Chondrocyte (in vitro differentiated cells): ENCODE results near the gene POU5F1. TPM values are rescaled to one million over a fixed set of nuclear protein-coding genes. Genes with fewer than 3 reads are reported as not detected.

ENCODE experiments used
- DNase-seq: peaks from one replicate; pipeline ENCODE4 v3.0.0; 2021; ENCODE audit warnings: mixed read lengths, low spot score
- H3K27ac Mint-ChIP-seq: one replicate; pipeline ENCODE4 v1.8.0; 2021; ENCODE audit warnings: mild to moderate bottlenecking, moderate library complexity, mixed read lengths; ENCODE audit not compliant: unreplicated experiment
- H3K27me3 Mint-ChIP-seq: 2 replicates; pipeline ENCODE4 v1.8.0; 2021; ENCODE audit warnings: low read depth, mixed read lengths
- H3K36me3 Mint-ChIP-seq: 2 replicates; pipeline ENCODE4 v1.8.0; 2021; ENCODE audit warnings: low read depth, mixed read lengths
- H3K4me1 Mint-ChIP-seq: 2 replicates; pipeline ENCODE4 v1.8.0; 2021; ENCODE audit warnings: low read depth, mild to moderate bottlenecking, mixed read lengths
- H3K4me3 Mint-ChIP-seq: one replicate; pipeline ENCODE4 v1.8.0; 2021; ENCODE audit warnings: mild to moderate bottlenecking, moderate library complexity, mixed read lengths; ENCODE audit not compliant: unreplicated experiment
- H3K9me3 Mint-ChIP-seq: 2 replicates; pipeline ENCODE4 v1.8.0; 2021; ENCODE audit warnings: low read depth, mixed read lengths
- total RNA-seq: library from RNA; stranded (reverse); gene quantifications from 3 replicates; pipeline ENCODE4 v1.2.1, GENCODE V29; 2021
- TF ChIP-seq, protein P1 (sequence below): fragments of 200-600 bp; sonication (generic); IDR thresholded peaks from 2 replicates; pipeline ENCODE4 v1.5.0; 2021; ENCODE audit warnings: antibody characterized with exemption, mild to moderate bottlenecking, moderate library complexity

The POU5F1 gene
- total RNA-seq, 1 donor from 2014 or later, result 1.2 TPM

DNA sequence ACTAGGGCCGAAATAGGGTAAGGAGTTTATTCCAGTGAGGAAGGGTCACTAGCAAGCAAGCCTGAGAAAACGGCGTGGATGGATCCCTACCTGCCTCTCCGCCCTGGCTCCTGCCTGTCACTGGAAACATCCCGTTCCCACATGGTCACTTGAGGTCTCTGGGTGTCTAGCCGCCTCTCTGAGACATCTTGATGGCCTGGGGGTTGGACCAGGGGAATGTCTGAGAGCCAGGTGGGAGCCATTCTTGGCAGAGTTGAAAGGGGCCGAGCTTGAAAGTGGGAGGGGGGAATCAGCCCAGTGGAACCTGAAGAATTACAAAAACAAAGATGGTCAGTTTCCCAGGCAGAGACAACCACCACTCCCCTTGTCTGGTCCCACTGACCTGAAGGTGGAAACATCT, 13.8 kb downstream of the POU5F1 start:
- DNase-seq, result no peak

DNA sequence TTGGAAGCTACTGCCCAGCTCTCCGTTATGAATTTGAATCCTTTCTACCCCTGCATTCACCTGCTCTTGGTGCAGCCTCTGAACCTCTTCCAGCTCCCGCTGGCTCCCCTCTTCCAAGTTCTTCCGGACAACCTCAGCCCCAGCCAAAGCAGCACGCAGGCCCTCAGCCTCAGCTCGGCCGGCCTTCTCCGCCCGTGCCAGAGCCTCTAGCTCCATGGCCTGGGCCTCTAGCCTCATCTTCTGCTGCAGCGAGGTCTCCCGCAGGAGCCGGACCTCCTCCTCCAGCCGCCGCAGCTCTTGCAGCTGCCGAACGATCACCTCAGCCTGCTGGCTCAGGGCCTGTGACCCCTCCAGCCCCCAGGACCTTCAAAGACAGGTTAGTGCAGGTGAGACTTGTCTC, 16.0 kb downstream of the POU5F1 start:
- no peak overlapping the region for H3K27ac Mint-ChIP-seq
- H3K4me1 Mint-ChIP-seq, result peaks cover 20% of the 10 kb centered on the region
- no peak overlapping the region for H3K4me3 Mint-ChIP-seq
- TF ChIP-seq, protein P1, sequence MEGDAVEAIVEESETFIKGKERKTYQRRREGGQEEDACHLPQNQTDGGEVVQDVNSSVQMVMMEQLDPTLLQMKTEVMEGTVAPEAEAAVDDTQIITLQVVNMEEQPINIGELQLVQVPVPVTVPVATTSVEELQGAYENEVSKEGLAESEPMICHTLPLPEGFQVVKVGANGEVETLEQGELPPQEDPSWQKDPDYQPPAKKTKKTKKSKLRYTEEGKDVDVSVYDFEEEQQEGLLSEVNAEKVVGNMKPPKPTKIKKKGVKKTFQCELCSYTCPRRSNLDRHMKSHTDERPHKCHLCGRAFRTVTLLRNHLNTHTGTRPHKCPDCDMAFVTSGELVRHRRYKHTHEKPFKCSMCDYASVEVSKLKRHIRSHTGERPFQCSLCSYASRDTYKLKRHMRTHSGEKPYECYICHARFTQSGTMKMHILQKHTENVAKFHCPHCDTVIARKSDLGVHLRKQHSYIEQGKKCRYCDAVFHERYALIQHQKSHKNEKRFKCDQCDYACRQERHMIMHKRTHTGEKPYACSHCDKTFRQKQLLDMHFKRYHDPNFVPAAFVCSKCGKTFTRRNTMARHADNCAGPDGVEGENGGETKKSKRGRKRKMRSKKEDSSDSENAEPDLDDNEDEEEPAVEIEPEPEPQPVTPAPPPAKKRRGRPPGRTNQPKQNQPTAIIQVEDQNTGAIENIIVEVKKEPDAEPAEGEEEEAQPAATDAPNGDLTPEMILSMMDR, result no peak
- no peaks in the 10 kb centered on the region for H3K9me3 Mint-ChIP-seq
- H3K27me3 Mint-ChIP-seq, result no peaks in the 10 kb centered on the region
- peaks cover 1% of the 10 kb centered on the region for H3K36me3 Mint-ChIP-seq
- DNase-seq, result no peak

More for the DNA sequence above, 13.8 kb downstream of the POU5F1 start:
- TF ChIP-seq, protein P1, result no peak
- Mint-ChIP-seq H3K4me3 (no peak overlapping the region), H3K27me3 (no peaks in the 10 kb centered on the region), H3K27ac (no peak overlapping the region), H3K36me3 (peaks cover 1% of the 10 kb centered on the region), H3K9me3 (no peaks in the 10 kb centered on the region), H3K4me1 (peaks cover 26% of the 10 kb centered on the region)

DNA sequence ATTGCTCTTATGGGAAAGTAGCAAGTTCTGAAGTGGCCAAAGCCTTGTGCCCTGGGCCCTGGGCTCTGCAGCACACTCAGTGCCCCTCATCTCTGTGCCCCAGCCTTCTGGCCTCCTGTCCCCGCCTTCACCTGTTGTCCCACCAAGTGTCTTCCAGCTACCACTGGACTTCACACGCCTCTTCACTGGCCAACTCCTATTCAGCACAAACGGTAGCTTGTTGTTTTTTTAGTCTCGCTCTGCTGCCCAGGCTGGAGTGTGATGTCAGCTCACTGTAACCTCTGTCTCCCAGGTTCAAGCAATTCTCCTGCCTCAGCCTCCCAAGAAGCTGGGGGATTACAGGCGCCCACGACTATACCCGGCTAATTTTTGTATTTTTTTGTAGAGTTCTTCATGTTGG, 17.7 kb downstream of the POU5F1 start:
- TF ChIP-seq, protein P1, result no peak
- H3K36me3 Mint-ChIP-seq, result peaks cover 1% of the 10 kb centered on the region

DNA sequence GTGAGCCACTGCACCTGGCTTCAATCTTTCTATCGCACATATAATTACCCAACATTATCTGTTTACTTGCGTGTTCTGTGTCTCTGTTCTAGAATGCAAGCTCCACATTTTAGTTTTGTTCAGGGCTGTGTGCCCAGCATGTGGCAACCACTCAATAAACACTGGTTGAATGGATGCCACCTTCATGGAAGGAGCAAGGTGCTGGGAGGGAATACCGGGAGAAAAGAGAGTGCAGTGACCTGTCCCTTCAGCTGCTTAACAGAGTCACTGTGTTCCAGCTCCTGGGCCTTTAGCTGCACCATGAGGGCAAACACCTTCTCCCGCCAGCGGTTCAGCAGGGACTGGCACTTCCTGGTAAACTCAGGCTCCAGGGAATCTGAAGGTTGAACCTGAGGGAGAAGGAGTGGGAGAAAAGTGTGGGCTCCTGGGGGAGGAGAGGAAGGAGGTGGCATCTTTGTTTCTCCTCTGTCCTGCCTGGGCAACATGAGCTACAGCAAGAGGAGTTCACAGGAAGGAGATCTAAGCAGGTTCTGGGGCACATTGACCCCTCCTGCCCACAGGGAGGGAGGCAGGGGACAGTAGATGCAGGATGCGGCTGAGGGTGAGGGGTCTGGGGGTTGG, 20.5 kb downstream of the POU5F1 start:
- DNase-seq, result no peak
- Mint-ChIP-seq H3K27me3 (no peaks in the 10 kb centered on the region), H3K27ac (no peak overlapping the region), H3K36me3 (peaks cover 4% of the 10 kb centered on the region), H3K4me1 (no peaks in the 10 kb centered on the region), H3K9me3 (no peaks in the 10 kb centered on the region), H3K4me3 (no peak overlapping the region)
- TF ChIP-seq, protein P1, result no peak

More for the DNA sequence above, 17.7 kb downstream of the POU5F1 start:
- DNase-seq, result no peak
- Mint-ChIP-seq H3K4me3 (no peak overlapping the region), H3K27ac (no peak overlapping the region), H3K27me3 (no peaks in the 10 kb centered on the region), H3K4me1 (peaks cover 9% of the 10 kb centered on the region), H3K9me3 (no peaks in the 10 kb centered on the region)

DNA sequence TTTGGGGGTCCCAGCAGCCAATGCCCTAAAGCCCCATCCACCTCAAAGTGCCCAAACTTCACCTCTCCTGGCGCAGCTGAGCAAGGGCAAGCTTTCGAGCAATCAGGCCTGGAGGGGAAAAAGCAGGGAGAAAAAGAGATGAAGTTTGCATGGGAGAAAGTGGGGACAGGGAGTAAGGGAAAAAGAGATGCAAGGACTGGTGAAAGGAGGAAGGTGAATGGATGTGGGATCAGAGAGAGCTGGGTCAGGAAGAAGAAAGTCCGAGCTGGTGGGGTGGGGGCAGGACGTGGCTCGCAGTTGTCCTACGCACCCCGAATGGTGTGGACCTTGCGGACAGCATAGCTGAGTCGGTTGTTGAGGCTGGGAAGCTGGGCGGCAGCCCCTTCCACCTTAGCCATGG, 25.1 kb downstream of the POU5F1 start:
- H3K36me3 Mint-ChIP-seq, result peaks cover 9% of the 10 kb centered on the region
- TF ChIP-seq, protein P1, result no peak
- H3K9me3 Mint-ChIP-seq, result no peaks in the 10 kb centered on the region
- no peak overlapping the region for H3K27ac Mint-ChIP-seq
- H3K4me1 Mint-ChIP-seq, result peaks cover 17% of the 10 kb centered on the region
- H3K4me3 Mint-ChIP-seq, result no peak overlapping the region
- no peaks in the 10 kb centered on the region for H3K27me3 Mint-ChIP-seq
- DNase-seq, result no peak
